ENCODE measurements around the gene ZPBP2.
"Not testable (repeated sequence)": the region's sequence is repeated elsewhere in the genome, so short reads cannot be mapped to it uniquely, and the experiment has no call there.

The ZPBP2 gene, protein sequence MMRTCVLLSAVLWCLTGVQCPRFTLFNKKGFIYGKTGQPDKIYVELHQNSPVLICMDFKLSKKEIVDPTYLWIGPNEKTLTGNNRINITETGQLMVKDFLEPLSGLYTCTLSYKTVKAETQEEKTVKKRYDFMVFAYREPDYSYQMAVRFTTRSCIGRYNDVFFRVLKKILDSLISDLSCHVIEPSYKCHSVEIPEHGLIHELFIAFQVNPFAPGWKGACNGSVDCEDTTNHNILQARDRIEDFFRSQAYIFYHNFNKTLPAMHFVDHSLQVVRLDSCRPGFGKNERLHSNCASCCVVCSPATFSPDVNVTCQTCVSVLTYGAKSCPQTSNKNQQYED

DNA sequence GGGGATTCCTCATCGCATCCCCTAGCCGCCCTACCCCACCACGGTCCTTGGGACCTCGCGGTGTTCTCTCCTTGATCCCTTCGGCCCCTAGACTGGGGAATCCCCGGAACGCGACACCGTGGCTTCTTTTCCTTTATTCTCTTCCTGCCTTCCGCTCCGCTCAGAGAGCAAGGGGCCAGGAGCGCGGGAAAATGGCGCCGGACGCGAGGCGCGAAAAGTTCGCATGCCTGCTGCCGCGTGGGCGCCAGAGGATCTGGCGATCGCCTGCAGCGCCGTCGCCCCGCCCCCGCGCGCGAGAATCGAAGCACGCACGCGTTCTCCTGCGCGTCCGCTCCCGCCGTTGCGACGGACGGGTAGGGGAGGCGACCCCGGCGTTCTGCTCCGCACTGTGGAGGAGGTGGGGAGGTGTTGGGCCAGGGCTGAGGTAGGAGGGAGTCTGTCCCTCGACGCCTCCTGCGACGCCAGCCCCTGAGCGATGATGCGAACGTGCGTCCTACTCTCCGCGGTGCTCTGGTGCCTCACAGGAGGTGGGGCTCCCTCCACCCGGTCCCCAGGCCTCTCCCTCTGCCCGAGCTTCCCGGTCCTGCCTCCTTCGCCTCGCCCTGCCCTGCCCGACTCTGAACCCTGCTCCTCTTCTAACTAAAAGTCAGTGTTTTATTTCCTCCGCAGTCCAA lies at the start of gene ZPBP2:
ZPBP2 (plus strand) TSS at position 323 of the 674 bp plus-strand sequence; CDS start at position 476, 153 bp downstream.
- no peak for DNase-seq (ENCODE audit: low spot score)

DNA sequence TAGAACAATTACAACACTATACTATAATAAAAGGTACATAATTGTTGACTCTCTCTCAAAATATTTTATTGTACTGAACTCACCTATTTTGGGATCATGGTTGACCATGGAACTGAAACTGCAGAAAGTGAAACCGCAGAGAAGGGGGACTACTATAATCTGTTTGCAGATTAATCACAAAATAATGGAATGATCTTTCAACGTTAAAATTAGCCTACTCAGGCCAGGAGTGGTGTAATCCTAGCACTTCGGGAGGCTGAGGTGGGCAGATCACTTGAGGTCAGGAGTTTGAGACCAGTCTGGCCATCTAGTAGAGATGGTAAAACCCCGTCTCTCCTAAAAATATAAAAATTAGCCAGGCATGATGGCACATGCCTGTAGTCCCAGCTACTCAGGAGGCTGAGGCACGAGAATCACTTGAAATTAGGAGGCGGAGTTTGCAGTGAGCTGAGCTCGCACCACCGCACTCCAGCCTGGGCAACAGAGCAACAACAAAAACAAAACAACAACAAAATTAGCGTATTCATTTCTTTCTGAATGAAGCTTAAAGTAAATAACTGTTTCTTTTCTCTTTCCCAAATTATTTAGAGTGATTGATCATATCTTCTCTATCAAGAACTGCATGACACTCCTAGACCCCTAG lies 49.5 kb upstream of the ZPBP2 start:
- DNase-seq (ENCODE audit: low spot score) = no peak

DNA sequence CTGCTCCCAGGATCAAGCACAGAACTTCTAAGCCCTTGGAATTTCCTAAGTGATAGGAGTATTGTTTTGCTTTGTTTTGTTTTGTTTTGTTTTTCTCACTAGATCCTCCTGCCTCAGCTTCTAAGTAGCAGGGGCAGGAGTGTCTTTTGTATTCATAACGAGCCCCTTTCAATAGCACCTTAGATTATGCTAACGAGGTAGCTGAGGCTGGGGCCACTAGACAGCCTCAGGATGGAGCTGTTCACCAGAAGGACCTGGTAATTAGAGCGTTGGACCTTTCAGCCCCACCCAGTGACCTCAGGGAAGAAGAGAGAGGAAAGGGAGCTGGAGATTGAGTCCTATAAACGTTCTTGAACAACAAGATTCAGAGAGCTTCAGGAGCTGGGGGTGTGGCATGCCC lies 47.5 kb upstream of the ZPBP2 start:
- DNase-seq (ENCODE audit: low spot score) = no peak

DNA sequence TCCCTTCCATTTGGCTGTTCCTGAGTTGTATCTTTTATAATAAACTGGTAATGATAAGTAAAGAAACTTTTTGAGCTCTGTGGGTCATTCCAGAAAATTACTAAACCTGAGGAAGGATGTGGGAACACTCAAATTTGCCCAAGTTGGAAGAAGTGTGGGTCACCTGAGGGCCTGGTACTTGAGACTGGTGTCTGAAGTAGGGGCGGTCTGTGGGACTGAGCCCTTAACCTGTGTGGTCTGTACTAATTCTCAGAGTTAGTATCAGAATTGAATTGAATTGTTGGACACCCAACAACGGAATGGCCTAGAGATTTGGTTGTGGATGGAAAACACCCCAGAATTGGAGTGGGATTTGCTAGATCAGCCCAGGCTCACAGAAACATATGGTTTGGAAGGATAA lies 47.0 kb upstream of the ZPBP2 start:
- no peak for DNase-seq (ENCODE audit: low spot score)

DNA sequence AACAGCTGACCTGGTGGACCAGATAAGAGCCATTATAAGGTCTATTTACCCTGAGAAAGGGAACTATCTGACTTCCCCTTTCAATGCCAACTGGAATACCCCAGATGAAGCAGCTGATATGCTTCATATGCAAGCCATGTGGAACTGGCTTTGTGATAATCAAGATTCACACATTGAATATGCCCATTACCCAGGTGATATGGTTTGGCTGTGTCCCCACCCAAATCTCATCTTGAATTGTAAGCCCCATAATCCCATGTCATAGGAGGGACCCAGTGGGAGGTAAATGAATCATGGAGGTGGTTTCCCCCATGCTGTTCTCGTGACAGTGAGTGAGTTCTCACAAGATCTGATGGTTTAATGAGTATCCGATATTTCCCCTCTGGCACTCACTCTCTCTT lies 46.0 kb upstream of the ZPBP2 start:
- no peak for DNase-seq (ENCODE audit: low spot score)

DNA sequence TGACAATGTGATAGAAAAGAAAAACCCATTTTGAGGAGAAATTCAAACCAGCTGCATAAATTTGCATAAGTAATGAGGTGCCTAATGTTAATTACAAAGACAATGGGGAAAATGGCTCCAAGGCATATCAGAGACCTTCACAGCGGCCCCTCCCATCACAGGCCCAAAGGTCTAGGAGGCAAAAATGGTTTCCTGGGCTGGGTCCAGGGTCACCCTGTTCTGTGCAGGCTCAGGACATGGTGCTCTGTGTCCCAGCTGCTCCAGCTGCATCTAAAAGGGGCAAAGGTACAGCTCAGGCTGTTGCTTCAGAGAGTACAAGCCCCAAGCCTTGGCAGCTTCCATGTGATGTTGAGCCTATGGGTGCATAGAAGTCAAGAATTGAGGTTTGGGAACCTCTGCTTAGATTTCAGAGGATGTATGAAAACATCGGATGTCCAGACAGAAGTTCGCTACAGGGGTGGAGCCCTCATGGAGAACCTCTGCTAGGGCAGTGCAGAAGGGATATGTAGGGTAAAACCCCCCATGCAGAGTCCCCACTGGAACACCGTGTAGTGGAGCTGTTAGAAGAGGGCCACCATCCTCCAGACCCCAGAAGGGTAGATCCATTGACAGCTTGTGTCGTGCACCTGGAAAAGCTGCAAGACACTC lies 44.5 kb upstream of the ZPBP2 start:
- no peak for DNase-seq (ENCODE audit: low spot score)

DNA sequence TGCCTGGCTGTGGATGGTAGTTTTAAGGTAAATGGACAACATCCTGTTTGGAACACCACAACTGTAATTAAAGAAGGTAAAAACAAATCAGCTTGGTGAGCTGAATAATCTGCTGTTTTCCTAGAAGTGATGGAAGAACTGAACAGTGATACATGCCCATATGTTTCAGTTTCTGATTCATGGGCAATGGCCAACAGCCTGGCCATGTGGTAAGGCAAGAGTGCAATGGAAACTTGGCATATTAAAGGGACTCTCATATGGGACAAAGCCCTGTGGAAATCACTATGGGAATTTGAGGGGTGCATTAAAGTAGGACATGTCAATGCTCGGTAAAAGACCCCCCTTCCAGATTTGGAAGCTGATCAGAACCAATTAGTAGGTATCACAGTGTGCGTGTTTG lies 41.7 kb upstream of the ZPBP2 start:
- no peak for DNase-seq (ENCODE audit: low spot score)

DNA sequence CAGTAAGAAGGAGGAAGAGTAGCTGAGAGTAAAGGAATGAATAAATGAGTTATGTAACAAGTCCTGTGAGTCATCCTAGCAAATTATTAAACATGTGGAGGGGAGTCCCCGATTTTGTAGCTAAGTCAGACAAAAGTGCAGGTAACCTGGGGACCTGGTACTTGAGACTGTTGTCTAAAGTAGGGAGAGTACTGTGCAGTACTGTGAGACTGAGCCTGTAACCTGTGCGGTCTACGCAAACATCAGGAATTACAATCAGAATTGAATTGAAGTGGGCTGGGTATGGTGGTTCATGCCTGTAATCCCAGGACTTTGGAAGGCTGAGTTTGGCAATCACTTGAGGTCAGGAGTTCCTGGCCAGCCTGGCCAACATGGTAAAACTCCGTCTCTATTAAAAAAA lies 39.6 kb upstream of the ZPBP2 start:
- DNase-seq (ENCODE audit: low spot score) = no peak

DNA sequence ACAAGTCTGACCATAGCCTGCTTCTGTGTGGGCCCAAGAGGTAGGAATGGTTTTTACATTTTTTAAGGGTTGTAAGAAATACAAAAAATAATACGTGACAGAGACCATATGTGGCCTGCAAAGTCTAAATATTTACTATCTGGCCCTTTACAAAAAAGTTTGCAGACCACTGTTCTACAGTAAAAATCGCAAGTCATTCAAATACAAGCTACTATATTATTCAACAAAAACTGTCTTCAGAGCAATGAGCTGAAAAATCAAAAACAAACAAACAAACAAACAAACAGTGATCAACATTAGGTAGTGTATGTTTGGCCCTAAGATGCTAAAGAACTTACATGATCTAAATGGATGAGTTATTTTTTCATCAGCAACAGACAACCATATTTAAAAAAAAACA lies 36.4 kb upstream of the ZPBP2 start:
- no peak for DNase-seq (ENCODE audit: low spot score)

DNA sequence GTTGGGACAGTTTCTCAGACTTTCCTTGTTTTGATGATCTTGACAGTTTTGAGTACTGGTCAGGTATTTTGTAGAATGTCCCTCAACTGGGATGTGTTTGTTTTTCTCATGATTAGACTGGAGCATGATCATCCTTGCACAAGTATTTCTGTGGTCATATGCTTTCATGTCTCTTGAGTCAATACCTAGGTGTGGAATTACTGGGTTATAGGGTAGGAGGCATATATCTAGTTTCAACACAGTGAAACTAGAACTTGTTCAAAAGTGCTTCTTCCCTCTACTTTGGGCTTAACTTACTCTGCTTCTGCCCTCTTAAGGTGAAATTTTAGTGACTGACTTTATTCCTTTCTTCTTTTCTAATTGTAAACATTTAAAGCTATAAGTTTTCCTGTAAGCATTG lies 34.0 kb upstream of the ZPBP2 start:
- no peak for DNase-seq (ENCODE audit: low spot score)

DNA sequence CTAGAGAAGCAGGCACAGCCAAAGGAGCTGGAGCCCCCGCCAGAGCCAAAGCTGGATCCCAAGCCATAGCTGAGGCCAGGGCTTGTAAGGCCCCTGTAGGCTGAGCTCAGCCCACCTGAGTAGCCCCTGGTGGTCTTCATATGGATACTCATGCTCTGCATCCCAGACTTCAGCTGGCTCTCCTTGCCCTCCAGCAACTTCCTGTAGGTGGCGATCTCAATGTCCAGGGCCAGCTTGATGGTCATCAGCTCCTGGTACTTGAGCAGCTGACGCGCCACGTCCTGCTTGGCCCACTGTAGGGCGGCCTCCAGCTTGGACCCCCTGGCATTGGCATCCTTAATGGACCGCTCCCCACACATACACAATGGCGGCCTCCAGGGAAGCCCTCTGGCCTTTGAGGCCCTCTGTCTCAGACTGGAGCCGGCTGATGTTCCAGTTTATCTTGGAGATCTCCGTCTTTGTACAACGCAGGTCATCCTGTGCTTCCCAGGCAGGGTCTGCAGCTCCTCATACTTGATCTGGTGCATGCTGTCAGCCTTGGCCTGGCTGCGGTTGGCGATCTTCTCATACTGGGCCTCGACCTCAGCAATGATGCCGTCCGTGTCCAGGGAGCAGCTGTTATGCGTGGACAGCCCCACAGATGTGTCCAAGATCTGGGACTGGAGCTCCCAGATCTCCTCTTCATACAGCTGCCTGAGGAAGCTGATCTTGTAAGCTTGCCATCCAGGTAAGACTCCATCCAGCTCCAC lies 32.8 kb upstream of the ZPBP2 start:
- DNase-seq (ENCODE audit: low spot score) = no peak

DNA sequence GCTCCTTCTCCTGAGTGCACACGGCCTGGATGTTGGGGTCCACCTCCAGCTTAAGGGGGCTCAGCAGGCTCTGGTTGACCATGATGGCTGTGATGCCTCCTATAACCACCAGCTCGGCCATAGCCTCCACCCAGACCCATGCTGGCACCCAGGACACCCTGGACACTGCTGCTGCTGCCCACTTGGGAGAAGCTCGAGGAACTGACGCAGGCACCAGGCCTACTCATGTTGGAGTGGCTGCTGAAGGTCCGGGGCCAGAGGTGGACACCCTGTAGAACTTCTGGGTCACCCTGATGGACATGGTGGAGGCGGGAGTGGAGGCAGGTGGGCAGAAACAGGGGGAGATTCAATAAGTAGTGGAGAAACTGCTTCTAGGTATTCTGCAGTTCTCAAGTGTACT lies 31.9 kb upstream of the ZPBP2 start:
- no peak for DNase-seq (ENCODE audit: low spot score)

DNA sequence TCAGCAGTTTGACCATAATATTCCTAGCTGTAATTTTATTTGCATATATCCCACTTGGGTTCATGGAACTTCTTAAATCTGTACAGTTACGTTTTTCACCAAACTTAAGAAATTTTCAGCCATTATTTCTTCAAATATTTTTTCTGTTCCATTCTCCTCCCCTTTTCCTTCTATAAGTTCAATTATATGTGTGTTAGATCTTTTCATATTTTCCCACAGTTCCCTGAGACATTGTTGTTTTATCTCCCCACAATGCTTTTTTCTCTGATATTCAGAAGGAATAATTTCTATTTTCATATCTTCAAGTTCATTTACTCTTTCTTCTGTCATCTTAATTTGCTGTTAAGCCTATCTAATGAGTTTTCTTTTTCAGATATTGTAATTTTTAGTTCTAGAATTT lies 29.9 kb upstream of the ZPBP2 start:
- no peak for DNase-seq (ENCODE audit: low spot score)

DNA sequence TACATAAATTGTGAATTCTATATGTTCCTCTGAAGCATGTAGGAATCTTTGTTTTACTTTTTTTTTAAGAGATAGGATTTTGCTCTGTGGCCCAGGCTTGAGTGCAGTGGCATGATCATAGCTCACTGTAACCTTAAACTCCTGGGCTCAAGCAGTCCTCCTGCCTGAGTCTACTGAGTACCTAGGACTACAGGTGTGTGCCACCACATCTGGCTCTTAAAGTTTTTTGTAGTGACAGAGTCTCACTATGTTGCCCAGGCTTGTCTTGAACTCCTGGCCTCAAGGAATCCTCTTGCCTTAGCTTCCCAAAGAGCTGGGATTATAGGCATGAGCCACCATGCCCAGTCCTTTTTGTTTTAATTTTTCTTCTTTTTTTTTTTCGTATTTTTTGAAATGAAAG lies 29.2 kb upstream of the ZPBP2 start:
- DNase-seq (ENCODE audit: low spot score) = no peak

DNA sequence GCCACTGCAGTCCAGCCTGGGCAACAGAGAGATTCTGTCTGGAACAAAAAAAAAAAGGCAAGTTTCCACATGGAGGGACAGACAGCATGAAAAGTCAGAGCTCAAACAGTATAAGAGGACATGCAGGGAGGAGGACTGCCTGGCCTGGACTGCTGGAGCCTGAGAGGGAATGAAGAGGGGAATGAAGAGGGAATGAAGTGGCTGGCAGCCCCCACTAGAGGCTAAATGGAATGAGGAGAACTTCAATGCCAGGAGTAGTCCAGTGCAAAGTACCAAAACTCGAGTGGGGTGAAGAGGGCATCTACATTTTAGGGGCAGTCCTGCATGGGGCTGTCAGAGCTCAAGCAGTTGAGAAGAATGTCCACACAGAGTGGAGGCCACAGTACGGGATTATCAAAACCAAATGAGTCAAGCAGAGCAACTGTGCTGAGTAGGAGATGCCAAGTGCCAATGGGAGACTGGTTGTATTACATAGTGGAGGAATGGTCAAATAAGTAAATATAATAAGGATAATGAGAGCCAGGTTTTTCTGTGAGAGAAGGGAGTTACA lies 26.8 kb upstream of the ZPBP2 start:
- no peak for DNase-seq (ENCODE audit: low spot score)

DNA sequence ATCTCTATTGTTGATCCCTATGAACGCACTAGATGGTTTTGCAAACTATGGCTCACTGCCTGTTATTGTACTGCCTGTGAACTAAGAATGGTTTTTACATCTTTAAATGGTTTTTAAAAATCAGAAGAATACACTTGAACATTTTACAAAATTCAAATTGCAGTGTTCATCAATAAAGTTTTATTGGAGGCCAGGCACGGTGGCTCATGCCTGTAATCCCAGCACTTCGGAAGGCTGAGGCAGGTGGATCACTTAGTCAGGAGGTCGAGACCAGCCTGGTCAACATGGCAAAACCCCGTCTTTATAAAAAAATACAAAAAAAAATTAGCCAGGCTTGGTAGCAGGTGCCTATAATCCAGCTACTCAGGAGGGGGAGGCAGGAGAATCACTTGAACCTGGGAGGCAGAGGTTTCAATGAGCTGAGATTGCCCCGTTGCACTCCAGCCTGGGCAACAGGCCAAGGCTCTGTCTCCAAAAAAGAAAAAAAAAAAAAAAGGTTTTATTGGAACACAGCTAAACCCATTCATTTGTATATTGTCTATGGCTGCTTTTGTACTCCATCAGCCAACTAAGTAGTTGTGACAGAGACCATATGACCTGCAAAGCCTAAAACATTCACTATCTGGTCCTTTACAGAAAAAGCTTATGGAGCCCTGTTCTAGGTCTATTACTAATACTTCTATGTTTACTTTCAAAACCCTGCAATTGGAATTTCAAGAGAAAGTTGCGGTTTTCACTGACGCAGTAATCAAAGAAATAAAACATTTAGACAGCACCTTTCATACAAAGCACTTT lies 22.8 kb upstream of the ZPBP2 start:
- DNase-seq (ENCODE audit: low spot score) = no peak

DNA sequence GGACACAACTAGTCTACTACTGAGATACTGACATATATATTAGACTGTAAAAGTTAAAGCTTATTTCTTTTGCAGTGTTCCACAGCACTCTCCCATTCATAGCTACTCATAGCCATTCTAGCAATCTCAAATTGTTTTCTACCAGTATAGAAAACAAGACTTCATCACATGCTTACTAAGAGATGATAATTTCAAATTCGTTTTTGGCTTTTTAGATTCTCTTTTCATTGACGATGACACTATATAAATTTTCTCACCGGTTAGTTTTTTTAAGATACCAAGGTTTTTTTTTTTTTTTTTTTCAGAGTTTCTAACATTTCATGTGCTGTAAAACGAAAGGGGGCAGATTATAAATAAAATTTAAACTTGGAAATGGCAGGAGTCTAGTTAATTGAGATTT lies 21.8 kb upstream of the ZPBP2 start:
- no peak for DNase-seq (ENCODE audit: low spot score)

DNA sequence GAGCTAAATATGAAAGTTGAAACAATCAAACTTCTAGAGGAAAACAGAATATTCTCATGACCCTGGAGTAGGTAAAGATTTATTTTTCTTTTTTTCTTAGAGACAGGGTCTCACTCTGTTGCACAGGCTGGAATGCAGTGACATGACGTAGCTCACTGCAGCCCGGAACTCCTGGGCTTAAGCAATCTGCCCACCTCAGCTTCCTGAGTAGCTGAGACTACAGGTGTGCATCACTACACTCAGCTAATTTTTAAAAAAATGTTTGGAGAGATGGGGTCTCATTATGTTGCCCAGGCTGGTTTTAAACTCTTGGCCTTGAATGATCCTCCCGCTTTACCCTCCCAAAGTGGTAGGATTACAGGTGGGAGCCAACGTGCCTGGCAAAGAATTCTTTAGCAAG lies 19.4 kb upstream of the ZPBP2 start:
- DNase-seq (ENCODE audit: low spot score) = no peak

DNA sequence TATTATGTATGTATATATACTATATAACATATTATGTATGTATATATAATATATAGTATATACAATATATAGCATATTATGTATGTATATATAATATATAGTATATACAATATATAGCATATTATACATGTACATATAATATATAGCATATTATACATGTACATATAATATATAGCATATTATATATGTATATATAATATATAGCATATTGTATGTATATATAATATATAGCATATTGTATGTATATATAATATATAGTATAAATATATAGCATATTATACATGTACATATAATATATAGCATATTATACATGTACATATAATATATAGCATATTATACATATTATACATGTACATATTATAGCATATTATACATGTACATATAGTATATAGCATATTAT lies 17.8 kb upstream of the ZPBP2 start:
- not testable (repeated sequence) for DNase-seq (ENCODE audit: low spot score)

DNA sequence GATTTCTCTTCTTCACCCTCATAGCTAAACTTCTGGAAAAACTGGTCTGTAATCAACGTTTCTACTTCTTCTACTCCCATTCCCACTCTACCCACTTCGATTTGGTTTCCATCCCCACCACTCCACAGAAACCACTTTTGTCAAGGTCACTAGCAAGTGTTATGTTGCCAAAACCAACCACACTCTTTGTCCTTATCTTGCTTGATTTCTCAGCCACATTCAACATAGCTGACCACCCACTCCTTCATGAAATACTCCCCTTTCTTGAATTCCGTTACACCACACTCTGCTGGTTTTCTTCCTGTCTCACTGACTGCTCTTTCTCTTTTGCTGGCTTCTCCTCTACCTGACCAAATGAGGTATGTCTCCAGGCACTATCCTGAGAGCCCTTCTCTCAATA lies 15.8 kb upstream of the ZPBP2 start:
- DNase-seq (ENCODE audit: low spot score) = no peak

DNA sequence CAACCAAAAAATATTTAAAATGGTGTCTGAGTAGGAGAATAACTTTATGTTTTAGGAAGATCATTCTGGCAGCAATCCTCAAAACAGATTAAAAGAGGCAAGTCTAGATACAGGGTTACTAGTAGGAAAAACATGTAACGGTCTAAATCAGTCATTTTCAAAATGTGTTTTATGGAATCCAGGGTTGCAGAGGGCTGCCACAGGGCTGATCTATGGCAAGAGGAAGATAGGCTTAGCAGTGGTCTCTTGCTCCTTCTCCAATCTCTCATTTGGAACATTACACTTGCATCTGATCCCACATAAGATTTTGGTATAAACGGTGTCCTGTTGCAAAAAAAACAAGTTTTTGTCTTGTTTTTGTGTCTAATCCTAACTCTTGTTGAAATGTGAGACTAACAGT lies 13.1 kb upstream of the ZPBP2 start:
- DNase-seq (ENCODE audit: low spot score) = no peak
